HL-60 (cell line): ENCODE measurements around the gene SCAMP5.

Experiments
- DNase-seq, 2 experiments: peaks; one replicate each; pipeline ENCODE4 v3.0.0-alpha.2; 2010 to 2020; ENCODE audit warnings: low read depth in 1 of 2, low spot score in 1 of 2
- H3K27ac ChIP-seq: fragments of 250-450 bp; sonication (Bioruptor Pico); replicated peaks from 2 replicates; pipeline ENCODE4 v1.5.1; 2020; ENCODE audit warnings: mild to moderate bottlenecking, moderate library complexity
- H3K27me3 ChIP-seq: fragments of 250-450 bp; sonication (Bioruptor Pico); 2 replicates; pipeline ENCODE4 v1.5.1; 2021; ENCODE audit warnings: mild to moderate bottlenecking, moderate library complexity; ENCODE audit not compliant: insufficient read depth, poor library complexity, severe bottlenecking
- H3K4me3 ChIP-seq: replicated peaks from 2 replicates; pipeline ENCODE4 v1.5.1; 2011; ENCODE audit warnings: mild to moderate bottlenecking, control low read depth, low read length; ENCODE audit not compliant: insufficient read depth
- CTCF ChIP-seq: IDR thresholded peaks from one replicate; pipeline ENCODE4 v1.5.1; 2011; ENCODE audit warnings: low read length, control low read depth, inconsistent platforms; ENCODE audit not compliant: insufficient read depth
- GABPA ChIP-seq: IDR thresholded peaks from 2 replicates; pipeline ENCODE4 v1.6.1; 2012; ENCODE audit warnings: low read depth
- POLR2AphosphoS5 ChIP-seq: IDR thresholded peaks from 2 replicates; pipeline ENCODE4 v1.6.1; 2012; ENCODE audit warnings: low read depth
- REST ChIP-seq: IDR thresholded peaks from 2 replicates; pipeline ENCODE4 v1.6.1; 2012; ENCODE audit warnings: low read depth; ENCODE audit not compliant: insufficient replicate concordance
- SPI1 ChIP-seq: IDR thresholded peaks from 2 replicates; pipeline ENCODE4 v1.6.1; 2012; ENCODE audit warnings: low read depth, mild to moderate bottlenecking, borderline replicate concordance

Gene SCAMP5

GRCh38 chr15:75051711-75052110 is 56.3 kb downstream of the SCAMP5 start:
- H3K4me3 ChIP-seq = no peak overlapping the region

GRCh38 chr15:75052972-75053747 is 57.8 kb downstream of the SCAMP5 start:
- no peak for TF ChIP-seq SPI1
- no peak for TF ChIP-seq GABPA
- DNase-seq = no peak
- no peak overlapping the region for H3K4me3 ChIP-seq
- no peak overlapping the region for H3K27ac ChIP-seq
- no peaks in the 10 kb centered on the region for H3K27me3 ChIP-seq

More at GRCh38 chr15:75051711-75052110, 56.3 kb downstream of the SCAMP5 start:
- TF ChIP-seq REST (no peak), SPI1 (no peak), POLR2AphosphoS5 (no peak), CTCF (no peak), GABPA (no peak)
- no peak for DNase-seq
- Histone ChIP-seq H3K27ac (no peak overlapping the region), H3K27me3 (no peaks in the 10 kb centered on the region)

GRCh38 chr15:75053748-75054125 is 58.4 kb downstream of the SCAMP5 start:
- H3K27me3 ChIP-seq = no peaks in the 10 kb centered on the region
- TF ChIP-seq CTCF = no peak
- TF ChIP-seq REST = no peak
- no peak for TF ChIP-seq GABPA
- TF ChIP-seq POLR2AphosphoS5 = no peak
- no peak for TF ChIP-seq SPI1
- no peak for DNase-seq
- no peak overlapping the region for H3K27ac ChIP-seq
- H3K4me3 ChIP-seq = no peak overlapping the region

- Histone ChIP-seq H3K27ac (no peak overlapping the region), H3K27me3 (no peaks in the 10 kb centered on the region), H3K4me3 (no peak overlapping the region)
- DNase-seq = no peak
- TF ChIP-seq REST (no peak), GABPA (no peak), CTCF (no peak), POLR2AphosphoS5 (no peak), SPI1 (no peak)
Observed at GRCh38 chr15:75054172-75054897, 59.0 kb downstream of the SCAMP5 start.
